HK-2 (cell line): ENCODE measurements around the gene GSK3B.

Experiments
- DNase-seq: peaks from one replicate; pipeline ENCODE4 v3.0.0-alpha.2; 2018; ENCODE audit not compliant: unreplicated experiment

Gene GSK3B

DNA sequence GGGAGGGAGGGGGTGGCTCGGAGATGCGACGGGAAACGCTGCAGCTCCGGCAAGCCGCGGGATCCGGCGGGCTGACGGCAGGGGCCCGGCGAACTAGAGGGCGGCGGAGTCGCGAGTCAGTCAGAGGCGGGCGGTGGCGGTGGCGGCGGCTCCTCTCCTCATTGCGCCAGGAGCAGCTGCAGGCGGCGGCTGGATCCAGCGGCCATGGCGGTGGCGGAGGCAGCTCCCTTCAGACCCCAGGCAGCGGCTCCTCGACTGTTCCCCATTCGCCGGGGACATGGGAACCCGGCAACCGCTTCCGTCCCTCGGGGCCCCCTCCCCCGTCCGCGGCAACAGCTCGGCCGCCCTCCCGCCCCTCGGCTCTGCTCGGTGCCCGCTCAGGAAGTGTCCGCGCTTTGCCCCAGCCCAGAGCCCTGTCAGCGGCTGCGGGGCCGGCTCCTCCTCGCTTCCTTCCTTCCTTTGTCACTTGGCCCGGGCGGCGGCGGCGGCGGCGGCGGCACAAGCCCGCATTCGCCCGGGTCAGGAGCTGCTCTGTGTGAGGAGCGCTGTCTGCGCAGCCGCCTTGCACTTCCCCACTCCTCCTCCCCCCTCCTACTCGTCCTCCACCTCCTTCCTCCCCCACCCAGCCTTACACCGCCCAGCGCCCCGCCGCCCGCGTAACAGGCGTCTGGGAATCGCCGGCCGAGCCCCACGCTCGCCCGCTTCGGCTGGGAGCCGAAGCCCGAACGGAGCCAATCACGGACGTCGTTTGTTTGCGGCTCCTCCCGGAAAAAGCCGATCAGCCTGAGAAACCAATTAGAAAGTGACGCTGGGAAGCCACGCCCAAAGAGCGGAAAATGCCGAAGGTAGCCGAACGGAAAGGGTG is at the start of gene GSK3B:
TSS of gene GSK3B (minus strand) at position 537 of the 865 bp plus-strand sequence. CDS start 1,013 bp downstream, outside the sequence.
- peak; percentile 100 for DNase-seq

DNA sequence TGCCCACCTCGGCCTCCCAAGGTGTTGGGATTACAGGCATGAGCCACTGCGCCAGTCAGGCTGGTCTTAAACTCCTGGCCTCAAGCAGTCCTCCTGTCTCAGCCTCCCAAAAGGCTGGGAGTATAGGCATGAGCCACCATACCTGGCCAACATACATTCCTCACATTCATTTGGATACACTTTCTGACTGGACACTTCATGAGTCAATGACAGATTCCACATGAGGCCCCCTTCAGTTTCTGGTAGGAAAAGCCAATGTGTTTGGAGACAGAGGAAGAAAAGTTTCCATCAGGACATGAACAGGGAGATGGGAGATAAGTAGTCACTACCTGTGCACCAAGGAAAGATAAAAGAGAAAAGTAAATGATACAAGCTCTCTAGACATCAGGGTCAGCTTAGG is 49.4 kb upstream of the GSK3B start:
- DNase-seq: no peak

DNA sequence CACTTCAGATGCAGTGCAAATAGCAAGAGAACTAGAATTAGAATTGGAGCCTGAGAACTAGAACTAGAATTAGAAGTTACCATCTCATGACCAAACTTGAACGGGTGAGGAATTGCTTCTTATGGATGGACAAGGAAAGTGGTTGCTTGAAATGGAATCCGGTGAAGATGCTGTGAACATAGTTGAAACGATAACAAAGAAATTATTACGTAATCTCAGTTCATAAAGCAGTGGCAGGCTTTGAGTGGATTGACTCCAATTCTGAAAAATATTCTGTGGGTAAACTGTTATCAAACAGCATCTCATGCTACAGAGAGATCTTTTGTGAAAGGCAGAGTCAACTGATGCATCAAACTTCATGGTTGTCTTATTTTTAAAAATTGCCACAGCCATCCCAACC is 48.0 kb upstream of the GSK3B start:
- no peak for DNase-seq

DNA sequence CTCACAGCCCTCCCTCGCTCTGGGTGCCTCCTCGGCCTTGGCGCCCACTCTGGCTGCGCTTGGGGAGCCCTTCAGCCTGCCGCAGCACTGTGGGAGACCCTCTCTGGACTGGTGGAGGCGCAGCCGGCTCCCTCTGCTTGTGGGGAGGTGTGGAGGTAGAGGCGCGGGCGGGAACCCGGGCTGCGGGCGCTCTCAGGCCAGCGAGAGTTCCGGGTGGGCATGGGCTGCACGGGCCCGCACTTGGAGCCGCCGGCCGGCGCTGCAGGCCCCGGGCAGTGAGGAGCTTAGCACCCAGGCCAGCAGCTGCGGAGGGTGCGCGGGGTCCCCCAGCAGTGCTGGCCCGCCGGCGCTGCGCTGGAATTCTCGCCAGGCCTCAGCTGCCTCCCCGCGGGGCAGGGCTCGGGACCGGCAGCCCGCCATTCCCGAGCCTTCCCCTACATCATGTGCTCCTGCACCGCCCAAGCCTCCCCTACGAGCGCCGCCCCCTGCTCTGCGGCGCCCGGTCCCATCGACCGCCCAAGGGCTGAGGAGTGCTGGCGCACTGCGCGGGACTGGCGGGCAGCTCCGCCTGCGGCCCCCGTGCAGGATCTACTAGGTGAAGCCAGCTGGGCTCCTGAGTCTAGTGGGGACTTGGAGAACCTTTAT is 46.0 kb upstream of the GSK3B start:
- DNase-seq: no peak

DNA sequence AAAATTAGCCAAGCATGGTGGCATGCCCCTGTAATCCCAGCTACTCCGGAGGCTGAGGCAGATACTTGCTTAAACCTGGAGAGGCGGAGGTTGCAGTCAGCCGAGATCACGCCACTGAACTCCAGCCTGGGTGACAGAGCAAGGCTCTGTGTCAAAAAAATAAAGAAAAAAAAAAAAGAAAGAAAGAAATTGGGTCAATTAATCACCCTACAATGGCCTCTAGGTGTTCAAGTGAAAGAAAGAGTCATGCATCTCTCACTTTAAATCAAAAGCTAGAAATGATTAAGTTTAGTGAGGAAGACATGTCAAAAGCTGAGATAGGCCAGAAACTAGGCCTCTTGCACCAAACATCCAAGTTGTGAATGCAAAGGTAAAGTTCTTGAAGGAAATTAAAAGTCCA is 44.9 kb upstream of the GSK3B start:
- DNase-seq: no peak

DNA sequence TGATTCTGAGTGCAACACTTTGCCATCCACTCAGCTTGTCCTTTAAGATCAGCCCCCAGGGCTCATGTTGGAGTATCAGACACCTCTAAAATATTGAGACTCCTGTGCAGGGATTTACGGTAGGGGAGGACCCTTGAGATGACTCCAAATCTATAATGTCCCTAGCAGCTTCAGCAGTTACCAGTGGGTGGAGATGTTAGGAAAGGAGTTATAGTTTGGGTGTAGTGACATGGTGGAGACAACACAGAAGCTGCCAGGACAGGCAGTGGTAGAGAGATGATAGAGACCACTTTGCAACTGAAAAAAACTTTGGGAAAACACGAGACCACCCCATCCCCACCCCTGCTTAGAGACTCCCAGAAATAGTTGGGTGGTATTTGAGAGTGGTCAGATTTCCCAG is 43.3 kb upstream of the GSK3B start:
- DNase-seq: no peak

DNA sequence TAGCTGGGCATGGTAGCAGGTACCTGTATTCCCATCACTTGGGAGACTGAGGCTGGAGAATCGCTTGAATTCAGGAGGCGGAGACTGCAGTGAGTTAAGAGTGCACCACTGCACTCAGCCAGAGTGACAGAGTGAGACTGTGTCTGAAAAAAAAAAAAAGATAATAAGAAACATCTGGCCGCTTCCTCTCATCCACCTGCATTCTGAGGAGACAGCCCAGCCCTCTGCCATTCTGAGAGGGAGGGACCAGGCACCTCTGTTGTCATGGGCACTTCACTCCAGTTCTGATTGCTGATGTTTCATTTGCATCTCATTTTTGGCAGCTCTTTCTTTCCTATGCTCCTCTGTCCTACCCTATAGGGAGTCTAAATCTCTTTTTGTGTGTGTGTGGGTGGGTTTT is 36.4 kb upstream of the GSK3B start:
- no peak for DNase-seq

DNA sequence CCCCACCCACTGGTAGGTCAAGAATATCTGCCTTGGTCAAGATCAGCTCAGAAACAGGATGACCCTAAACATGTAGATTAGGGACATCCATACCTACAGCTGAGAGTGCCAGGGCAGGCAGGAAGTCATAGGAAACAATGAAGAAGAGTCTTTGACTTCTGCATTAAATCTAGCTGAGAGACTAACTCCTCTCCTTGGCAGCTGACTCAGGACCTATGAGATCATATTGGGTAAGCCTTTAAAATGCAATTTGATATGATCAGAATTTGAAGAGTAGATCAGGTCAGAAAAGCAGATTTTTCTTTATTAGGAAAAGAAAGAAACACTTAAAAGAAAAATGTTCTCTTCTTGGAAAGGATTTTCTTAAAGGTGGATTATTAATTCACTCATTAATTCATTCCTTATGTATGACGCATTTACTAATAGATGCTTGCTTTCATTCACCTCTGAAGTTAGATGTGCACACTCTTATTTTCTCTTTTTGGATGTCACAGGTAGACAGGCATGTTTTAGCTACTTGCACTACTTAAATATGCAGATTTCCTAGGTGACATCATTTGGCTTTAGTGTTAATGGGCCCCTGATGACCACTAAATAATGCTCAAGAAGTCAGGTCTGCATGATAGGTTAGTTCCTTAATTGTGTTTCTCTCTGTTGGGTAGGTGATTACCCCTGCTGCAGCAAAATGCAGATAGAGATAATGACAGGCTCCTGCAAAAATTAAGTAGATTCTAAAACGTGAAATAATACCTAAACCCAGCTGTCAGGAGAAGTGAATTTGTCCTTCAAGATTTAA is 35.7 kb upstream of the GSK3B start:
- no peak for DNase-seq

DNA sequence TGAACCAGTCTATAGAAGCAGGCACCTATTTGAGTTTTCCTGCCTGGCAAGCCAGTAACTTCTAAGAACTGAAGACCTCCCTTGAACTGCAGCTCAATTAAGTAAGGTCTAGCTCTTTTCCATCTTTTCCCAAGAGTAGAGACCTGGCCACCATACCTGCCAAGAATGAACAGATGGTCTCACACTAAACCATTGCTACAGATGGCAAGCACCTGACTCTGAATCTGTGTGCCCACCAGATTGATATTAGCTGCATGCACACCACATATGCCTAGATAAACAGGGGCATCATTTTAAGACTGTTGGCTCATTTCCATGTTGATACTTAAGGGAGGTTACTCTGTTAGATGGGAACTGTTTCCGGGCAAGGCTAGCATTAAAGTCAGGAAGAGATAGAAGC is 34.8 kb upstream of the GSK3B start:
- DNase-seq: no peak

DNA sequence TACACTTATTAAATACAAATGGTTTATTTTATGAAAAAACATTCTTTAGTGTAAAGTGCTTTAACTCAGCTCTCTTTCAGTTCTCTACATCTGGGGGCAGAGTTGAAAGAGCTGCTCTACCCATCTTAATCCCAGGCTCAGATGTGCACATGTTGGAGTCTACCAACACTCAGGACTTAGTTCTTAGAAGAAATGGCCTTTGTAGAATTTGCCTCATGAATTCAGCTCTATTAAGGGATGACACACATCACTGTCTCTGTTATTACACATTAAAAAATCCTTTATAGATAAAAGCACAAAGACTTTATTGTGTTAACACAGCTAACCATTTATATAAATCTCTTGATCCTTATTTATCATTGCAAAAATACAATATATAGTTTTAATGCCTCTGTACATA is 31.7 kb upstream of the GSK3B start:
- no peak for DNase-seq

DNA sequence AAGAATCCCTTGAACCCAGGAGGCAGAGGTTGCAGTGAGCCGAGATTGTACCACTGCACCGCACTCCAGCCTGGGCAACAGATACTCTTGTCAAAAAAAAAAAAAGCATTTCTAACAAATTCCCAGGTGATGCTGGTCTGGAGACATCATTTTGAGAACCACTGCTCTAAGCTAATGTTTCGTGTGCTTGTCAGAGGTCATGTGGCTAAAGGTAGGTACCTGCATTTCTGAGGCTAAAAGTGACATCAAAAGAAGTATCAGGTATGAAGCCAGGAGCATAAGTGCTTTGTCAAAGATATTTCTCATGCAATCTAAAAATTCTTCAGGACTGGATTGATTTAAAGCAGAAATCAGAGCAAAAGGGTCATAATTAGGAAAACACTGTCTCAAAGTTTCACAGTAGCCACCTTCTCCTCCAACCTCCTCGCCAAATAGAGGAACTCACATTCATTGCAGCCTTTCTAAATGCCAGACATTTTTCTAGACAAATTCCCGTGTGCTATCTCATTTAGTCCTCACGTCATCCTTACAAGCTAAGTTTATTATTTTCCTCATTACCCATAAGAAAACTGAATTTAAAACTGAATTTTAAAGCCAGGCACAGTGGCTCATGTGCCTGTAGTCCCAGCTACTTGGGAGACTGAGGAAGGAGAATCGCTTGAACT is 25.7 kb upstream of the GSK3B start:
- DNase-seq: no peak

DNA sequence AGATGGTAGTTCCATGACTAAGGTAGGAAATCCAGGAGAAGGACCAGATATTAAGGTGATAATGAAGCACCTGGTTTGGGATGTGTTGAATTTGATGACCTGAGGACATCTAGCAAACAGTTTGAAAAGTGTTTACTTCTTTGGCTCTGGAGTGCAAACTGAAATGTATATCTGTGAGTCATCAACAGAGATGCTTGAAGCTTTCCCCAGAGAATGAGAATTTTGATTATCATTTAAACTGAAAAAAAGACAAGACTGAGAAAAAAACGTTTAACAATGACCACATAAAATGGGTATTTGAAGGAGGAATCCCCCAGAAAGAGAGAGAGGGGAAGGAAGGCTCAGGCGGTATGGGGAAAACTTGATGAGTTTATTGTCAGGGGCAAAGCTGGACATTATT is 20.7 kb upstream of the GSK3B start:
- no peak for DNase-seq

DNA sequence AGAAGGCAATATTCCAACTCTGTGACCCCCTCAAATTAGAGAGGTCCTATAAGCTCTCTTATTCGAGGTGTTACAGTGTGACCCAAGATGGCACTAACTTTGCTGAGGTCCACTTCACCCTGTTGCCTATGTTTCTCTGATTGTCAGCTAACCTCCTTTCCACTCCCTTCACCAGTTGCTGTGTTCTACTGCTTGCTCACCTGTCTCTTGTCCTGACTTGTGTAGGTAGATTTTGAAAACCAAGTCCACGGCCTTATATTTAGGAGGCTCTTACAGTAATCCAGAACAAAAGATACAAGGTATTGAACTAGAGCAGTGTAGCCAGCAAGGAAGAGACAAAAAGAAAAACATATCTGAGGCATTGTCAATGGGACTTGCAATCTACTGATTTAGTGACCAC is 20.1 kb upstream of the GSK3B start:
- DNase-seq: no peak

DNA sequence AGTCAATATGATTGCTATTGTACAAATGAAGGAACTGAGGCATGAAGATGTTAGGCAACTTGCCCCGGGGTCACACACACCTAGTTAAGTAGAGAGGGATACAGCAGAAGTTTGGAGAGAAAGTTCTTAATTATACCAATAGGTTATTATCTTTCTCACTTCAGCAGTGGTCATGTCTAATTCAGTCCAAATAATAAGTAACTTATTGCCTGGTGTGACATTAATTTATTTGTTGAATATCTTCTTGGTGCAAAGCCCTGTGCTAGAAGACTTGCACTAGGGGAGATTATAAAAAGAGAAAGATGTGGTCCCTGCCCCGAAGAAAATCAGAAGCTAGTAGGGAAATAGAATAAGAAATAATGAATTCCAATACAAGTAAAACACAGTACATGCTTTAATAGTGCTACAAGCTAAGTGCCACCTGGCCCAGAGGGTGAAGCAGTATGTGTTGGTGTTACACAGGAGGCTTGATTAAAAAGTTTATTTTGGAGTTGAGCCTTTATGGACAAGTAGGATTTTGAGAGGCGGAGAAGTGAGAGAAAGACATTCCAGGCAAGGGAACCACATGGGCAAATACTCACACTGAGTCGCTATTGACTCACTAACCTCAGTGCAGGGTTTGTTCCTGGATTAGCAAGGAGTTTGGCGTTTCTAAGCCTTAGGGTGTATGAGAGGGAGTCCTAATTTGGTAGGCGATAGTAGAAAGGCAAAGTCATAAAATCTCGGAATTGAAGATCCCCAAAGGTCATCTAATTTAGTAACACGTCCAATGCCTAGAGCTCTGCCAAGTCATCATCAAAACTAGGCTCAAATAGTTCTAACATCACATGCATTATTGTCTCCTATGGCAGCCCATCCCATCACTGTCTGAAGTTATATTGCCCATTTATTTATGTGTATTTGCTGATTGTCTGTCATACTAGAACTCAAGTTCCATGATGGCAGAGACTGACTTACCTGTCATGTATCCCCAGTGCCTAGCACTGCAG is 19.2 kb upstream of the GSK3B start:
- peak; percentile 37 for DNase-seq

DNA sequence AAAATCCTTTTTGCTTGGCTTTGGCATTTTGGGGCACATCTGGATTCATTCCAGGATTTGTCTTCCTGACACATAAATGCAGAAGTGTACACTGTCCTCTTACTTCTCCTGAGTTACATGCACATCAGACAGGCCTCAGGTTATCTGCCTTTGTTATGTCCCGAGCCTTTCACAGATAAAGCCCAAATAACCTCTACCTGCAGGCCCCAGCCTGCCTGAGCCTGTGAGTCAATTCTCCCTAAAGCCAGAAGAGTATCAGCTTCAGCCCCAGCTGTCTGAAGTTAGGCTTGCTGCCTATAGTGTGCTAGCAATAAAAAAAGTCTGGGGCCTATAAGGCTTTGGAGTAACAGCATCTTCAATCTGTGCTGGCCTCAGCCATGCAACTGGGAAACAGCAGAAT is 17.7 kb upstream of the GSK3B start:
- DNase-seq: no peak

DNA sequence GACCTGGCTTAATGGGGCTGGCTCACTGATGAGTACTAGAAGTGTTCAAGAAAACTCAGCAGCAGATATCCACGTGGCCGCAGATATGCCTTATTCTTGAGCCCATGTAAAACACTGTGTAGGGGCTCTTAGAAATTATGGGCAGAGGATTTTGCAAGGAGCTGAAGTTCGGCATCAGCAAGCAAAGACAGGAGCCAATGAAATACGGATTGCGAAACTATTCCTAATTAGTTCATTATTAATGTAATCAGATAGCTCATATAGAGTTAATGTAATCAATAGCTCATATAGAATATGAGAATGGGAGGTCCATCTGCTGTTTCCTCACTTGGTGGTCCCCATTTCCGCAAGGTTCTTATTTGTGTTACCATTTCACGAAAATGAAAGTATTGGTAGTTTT is 9.0 kb upstream of the GSK3B start:
- no peak for DNase-seq

DNA sequence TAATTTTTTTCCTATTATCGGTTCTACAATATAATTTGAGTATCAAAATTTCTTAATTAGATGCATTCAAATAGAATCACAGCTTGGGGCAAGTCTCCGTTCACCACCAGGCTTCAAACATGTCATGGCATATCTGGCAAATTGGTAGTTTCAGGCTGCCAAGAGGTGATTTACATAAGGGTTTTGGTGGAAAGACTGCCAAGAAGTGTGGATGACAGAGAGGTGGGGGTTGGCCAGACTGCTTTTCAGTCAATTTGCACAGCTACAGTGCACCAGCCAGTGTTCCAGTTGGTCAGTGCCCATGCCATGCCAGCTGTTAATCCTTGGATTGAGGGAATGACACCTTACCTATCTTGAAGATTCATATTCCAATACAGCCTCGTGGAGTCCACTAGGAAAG is 8.4 kb upstream of the GSK3B start:
- DNase-seq: no peak

DNA sequence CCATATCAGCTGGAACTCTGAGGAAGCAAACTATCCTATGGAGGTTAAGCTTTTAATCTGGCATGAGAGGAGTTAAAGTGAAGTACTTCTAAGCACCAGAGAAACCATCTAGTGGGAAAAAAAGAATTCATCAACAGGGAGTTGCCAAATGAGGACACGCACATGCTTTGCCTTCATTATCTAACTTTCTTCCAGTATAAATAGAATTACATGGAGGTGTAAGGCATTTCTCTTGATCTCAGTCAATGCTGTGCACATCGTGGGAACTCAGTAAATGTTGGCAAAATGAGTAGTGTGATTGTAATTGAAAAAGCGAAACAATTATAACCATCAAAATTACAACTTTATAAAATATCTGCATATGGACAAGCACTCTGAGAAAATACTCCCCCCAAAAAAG is 8.0 kb upstream of the GSK3B start:
- DNase-seq: no peak

DNA sequence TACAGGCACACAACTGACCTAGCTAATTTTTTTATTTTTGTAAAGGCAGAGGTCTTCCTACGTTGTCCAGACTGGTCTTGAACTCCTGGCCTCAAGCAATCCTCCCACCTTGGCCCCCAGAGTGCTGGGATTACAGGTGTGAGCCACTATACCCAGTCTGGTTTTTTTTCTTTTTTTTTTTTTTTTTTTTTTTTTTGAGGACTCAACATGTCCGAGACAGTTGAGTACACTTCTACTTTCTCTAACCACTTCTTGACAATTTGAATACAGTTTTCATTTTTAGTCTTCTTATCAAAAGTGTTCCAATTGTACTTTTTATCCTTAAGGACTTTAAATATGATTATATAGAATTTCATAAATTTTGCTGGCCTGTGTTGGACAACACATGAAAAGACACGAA is 7.4 kb upstream of the GSK3B start:
- DNase-seq: no peak

DNA sequence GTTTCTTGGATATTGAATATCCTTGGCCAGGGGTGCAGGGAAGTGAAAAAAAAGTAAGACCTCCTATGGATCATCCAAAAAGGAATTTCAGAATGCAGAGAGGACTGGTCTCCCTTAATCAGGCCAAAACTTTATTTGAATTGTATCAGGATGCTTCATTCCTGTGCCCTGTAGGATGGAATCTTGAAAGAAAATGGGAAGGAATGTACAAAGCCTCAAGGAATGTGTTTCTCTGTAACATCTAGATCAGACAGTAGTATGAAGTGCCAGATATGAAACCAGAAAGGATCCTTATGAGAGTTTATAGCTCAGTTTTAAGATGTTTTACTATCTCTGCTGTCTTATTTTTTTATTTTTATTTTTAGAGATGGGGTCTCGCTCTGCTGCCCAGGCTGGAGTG is 6.5 kb upstream of the GSK3B start:
- no peak for DNase-seq

DNA sequence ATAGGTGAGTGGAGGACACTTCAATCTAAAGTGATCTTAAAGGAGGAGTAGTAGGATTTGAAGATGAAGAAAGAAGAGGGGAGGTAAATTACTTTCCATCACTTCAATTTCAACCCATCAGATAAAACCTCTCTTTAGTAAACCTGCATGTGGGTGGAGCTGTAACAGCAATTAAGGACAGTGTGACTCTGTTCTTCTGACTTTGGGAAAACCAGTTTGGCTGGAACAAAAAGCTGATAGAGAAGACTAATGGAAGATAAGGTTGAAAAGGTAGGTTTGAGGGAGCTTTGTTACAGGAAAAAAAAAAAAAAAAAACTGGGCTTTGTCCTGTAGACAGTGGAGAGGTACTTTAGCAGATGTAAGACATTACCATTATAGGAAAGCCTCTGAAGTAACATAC is 4.5 kb upstream of the GSK3B start:
- DNase-seq: no peak
